HG03442 (cell line): Measurements from ENCODE around the gene IGFL4.

Source experiments
- ATAC-seq: cut with Tn5 transposase; IDR thresholded peaks from one replicate; pipeline ENCODE4 v1.9.1; 2021; ENCODE audit warnings: mild to moderate bottlenecking, moderate library complexity; ENCODE audit not compliant: unreplicated experiment

Gene IGFL4

DNA sequence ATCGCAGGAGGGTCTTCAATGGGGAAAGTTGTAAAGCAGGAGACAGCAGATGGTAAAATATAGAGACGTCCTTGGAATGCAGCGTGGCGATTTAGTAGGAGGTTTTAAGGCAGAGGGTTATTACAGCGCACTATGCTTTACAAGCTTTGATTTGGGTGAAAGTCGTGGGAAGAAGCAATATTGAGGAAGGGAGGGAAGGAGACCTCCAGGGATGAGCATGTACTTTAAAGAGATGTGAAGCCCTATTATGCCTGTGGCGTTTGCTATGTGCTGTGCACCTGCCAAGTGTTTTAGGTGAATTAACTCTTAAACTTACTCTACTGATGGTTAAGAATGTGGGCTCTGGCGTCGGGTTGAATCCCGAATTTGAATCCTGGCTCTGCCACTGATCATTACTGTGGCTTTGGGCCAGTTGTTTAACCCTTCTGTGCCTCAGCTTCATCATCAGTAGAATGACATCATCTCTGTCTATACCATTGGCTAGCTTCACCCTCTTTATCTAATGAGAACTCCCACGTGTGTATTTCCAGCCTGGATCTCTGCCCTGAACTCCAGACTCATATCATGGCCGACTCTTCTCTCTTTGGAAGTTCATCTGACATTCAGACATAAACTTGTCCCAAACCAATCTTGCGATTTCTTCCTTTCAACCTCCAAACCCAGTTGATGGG, 45.0 kb downstream of the IGFL4 start:
- no peak for ATAC-seq

- ATAC-seq = peak; percentile 93
These were observed 45.6 kb downstream of the IGFL4 start, which contains the start of gene CCDC61 for GRCh38 chr19:45994998-45995714. CCDC61 (plus strand) TSS chr19:45995467; CDS start chr19:46003019, 7,552 bp downstream.

- no peak for ATAC-seq
These were observed 46.3 kb downstream of the IGFL4 start for GRCh38 chr19:45994456-45994997.

- no peak for ATAC-seq
These were observed 50.6 kb downstream of the IGFL4 start for GRCh38 chr19:45990113-45990728.
